CD4-positive, alpha-beta T cell (primary cell): Measurements from ENCODE around the gene ZNF586. TPM values are rescaled to one million over a fixed set of nuclear protein-coding genes. Genes with fewer than 3 reads are reported as not detected.
A peak's percentile ranks its signal among the peaks of the same experiment; 100 is the strongest.

ENCODE experiments used
- ATAC-seq: fragments of 200-7000 bp; cut with Tn5 transposase; one replicate; pipeline ENCODE4 v1.10.0; 2022; ENCODE audit warnings: mild to moderate bottlenecking; ENCODE audit not compliant: poor library complexity
- CTCF ChIA-PET: fragments of 350-600 bp; sonication (Branson Sonifier 250); formaldehyde crosslinking; loops from one replicate; lab custom pipeline; 2021; ENCODE audit warnings: antibody characterized with exemption, inconsistent platforms; lab: Charles Lee
- POLR2A ChIA-PET: fragments of 350-600 bp; sonication (Branson Sonifier 250); formaldehyde crosslinking; loops from one replicate; lab custom pipeline; 2021; ENCODE audit warnings: antibody characterized with exemption, inconsistent platforms; lab: Charles Lee
- DNase-seq, 14 experiments: peaks; one replicate each; pipeline ENCODE4 v3.0.0-alpha.2; 2013 to 2020; ENCODE audit warnings: mixed read lengths in 2 of 14
- H3K27ac ChIP-seq, 2 donors: one replicate each; pipeline versions ENCODE4 v1.5.1 to v1.7.0; 2013; ENCODE audit warnings: low read length in 2 of 2, low read depth in 1 of 2, mild to moderate bottlenecking in 1 of 2
- H3K27me3 ChIP-seq, 2 experiments: 1 replicate in 1 of 2; 2 replicates in 1 of 2; pipeline versions ENCODE4 v1.6.1 to v1.7.0; 2013; ENCODE audit warnings: low read length in 2 of 2, control low read depth in 1 of 2, mild to moderate bottlenecking in 1 of 2, moderate library complexity in 1 of 2; ENCODE audit not compliant: insufficient read depth in 2 of 2, control insufficient read depth in 1 of 2
- H3K36me3 ChIP-seq: one replicate; pipeline ENCODE4 v1.6.1; 2013; ENCODE audit warnings: low read length, control low read depth; ENCODE audit not compliant: insufficient read depth
- H3K4me1 ChIP-seq: one replicate; pipeline ENCODE4 v1.6.1; 2013; ENCODE audit warnings: low read length, control low read depth; ENCODE audit not compliant: insufficient read depth
- H3K4me3 ChIP-seq: one replicate; pipeline ENCODE4 v1.5.1; 2013; ENCODE audit warnings: mild to moderate bottlenecking, low read length, moderate library complexity
- H3K9me3 ChIP-seq, 2 experiments: 1 replicate in 1 of 2; 2 replicates in 1 of 2; pipeline versions ENCODE4 v1.6.1 to v1.7.0; 2013; ENCODE audit warnings: low read length in 2 of 2, mild to moderate bottlenecking in 2 of 2, control low read depth in 1 of 2, moderate library complexity in 1 of 2; ENCODE audit not compliant: control insufficient read depth in 1 of 2, insufficient read depth in 1 of 2
- H3K27ac Mint-ChIP-seq: one replicate; pipeline ENCODE4 v1.8.0; 2020; ENCODE audit warnings: mixed read lengths
- H3K27me3 Mint-ChIP-seq: one replicate; pipeline ENCODE4 v1.8.0; 2021; ENCODE audit warnings: mixed read lengths
- H3K36me3 Mint-ChIP-seq: one replicate; pipeline ENCODE4 v1.8.0; 2021; ENCODE audit warnings: low read depth, mixed read lengths
- H3K4me1 Mint-ChIP-seq: one replicate; pipeline ENCODE4 v1.8.0; 2021; ENCODE audit warnings: low read depth, mixed read lengths
- H3K4me3 Mint-ChIP-seq: one replicate; pipeline ENCODE4 v1.8.0; 2020; ENCODE audit warnings: mild to moderate bottlenecking, mixed read lengths
- H3K9me3 Mint-ChIP-seq: one replicate; pipeline ENCODE4 v1.8.0; 2020; ENCODE audit warnings: mixed read lengths
- CTCF ChIP-seq: fragments of 200-600 bp; IDR thresholded peaks from one replicate; pipeline ENCODE4 v1.8.0; 2022; ENCODE audit warnings: antibody characterized with exemption, mild to moderate bottlenecking
- intact Hi-C, 2 experiments: fragments of 100-400 bp; cut with DNase I in 1 of 2; cut with micrococcal nuclease in 1 of 2; formaldehyde crosslinking; loops; one replicate each; pipeline versions ENCODE4 v1.15.1 to v1.9.0; 2023 to 2025; cut with DNase I, micrococcal nuclease
- total RNA-seq, 174 experiments: library from RNA in 2 of 174; stranded (reverse) in 2 of 174; gene quantifications; one replicate each; pipeline ENCODE4 v1.2.3 and lab custom pipeline; 2021 to 2026

Gene ZNF586
- total RNA-seq, 2 experiments from 2014 or later, result 51.1 to 53.4 TPM

DNA sequence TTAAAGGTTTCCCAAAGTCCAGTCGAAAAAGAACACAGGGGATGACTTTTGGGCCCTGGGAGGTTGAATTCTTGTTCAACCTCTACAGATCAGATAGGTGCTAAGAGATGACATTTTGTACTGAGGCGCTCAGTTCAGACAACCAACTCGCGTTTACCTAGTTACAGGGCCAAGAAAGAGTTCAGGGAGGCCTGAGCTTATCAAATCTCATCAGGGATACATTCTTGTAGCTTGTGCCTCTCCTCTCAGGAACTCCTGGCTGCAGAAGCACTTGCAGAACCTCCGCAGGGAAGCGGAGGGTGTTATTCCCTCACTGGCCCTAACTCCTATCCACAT is 22.0 kb upstream of the ZNF586 start:
- peaks cover 62% of the 10 kb centered on the region for H3K36me3 Mint-ChIP-seq
- Histone ChIP-seq H3K27me3 (no peaks in the 10 kb centered on the region), H3K9me3 (peaks cover 45 to 58% of the 10 kb centered on the region in 2 experiments), H3K4me3 (peak overlapping the region; percentile 83), H3K4me1 (peaks cover 22% of the 10 kb centered on the region), H3K27ac (no peak overlapping the region), H3K36me3 (peaks cover 43% of the 10 kb centered on the region)
- POLR2A ChIA-PET, result interaction anchor here (1.5 to 2.6 kb wide), 7 partner anchors 20 to 255 kb away, joined by 3 to 19 read pairs (median 9); partner anchors contain the start of genes ZNF211, ZNF586, ZNF606 and ZNF671
- no peak for ATAC-seq
- TF ChIP-seq CTCF, result no peak
- H3K27ac Mint-ChIP-seq, result peak overlapping the region; percentile 90
- peak overlapping the region; percentile 94 for H3K4me3 Mint-ChIP-seq
- DNase-seq, result no peak
- peaks cover 48% of the 10 kb centered on the region for H3K4me1 Mint-ChIP-seq
- peaks cover 29% of the 10 kb centered on the region for H3K9me3 Mint-ChIP-seq
- CTCF ChIA-PET, result interaction anchor here (0.8 to 1.1 kb wide), 2 partner anchors 42 to 312 kb away, joined by 3 read pairs; no protein-coding TSS in a partner anchor
- intact Hi-C loops, result no loop called here
- no peaks in the 10 kb centered on the region for H3K27me3 Mint-ChIP-seq

DNA sequence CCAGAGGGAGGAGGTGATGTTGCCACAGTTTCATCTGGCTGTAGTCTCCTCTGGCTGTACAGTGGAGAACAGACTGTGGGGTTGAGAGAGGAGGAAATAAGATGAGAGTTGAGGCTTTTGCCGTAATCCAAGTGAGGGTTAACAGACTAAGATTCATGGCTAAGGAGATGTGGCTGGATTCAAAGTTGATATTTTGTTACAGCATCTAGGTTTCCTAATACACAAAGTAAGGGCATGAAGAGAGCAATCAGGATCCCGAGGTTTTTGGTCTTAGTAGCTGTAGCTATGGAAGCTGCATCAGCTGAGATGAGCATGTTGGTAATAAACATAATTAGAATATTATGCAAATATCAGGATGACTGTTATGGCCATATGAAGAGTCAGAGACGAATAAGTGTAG is 21.4 kb upstream of the ZNF586 start:
- intact Hi-C loops, result no loop called here
- Mint-ChIP-seq H3K27me3 (no peaks in the 10 kb centered on the region), H3K36me3 (peaks cover 68% of the 10 kb centered on the region), H3K4me1 (peaks cover 48% of the 10 kb centered on the region), H3K4me3 (peak overlapping the region; percentile 94), H3K27ac (peak overlapping the region; percentile 28), H3K9me3 (peaks cover 34% of the 10 kb centered on the region)
- POLR2A ChIA-PET, result interaction anchor here (2.6 kb wide), 1 partner anchor 22 kb away, joined by 19 read pairs; the partner anchor contains the start of gene ZNF586
- CTCF ChIA-PET, result no interaction called here
- Histone ChIP-seq H3K27ac (no peak overlapping the region), H3K4me3 (peak overlapping the region; percentile 83), H3K9me3 (peaks cover 51 to 53% of the 10 kb centered on the region in 2 experiments), H3K36me3 (peaks cover 48% of the 10 kb centered on the region), H3K27me3 (no peaks in the 10 kb centered on the region), H3K4me1 (peaks cover 22% of the 10 kb centered on the region)
- no peak for TF ChIP-seq CTCF
- no peak for ATAC-seq
- no peak for DNase-seq

- no peak overlapping the region for H3K27ac ChIP-seq
- H3K9me3 ChIP-seq, result peaks cover 44 to 89% of the 10 kb centered on the region in 2 experiments
- peaks cover 100% of the 10 kb centered on the region for H3K36me3 Mint-ChIP-seq
- ATAC-seq (no peak), DNase-seq (no peak)
- TF ChIP-seq CTCF, result no peak
- no peak overlapping the region for H3K4me3 Mint-ChIP-seq
- peaks cover 19% of the 10 kb centered on the region for H3K4me1 Mint-ChIP-seq
- no peak overlapping the region for H3K4me3 ChIP-seq
- CTCF ChIA-PET, result no interaction called here
- POLR2A ChIA-PET, result no interaction called here
- no peaks in the 10 kb centered on the region for H3K27me3 Mint-ChIP-seq
- H3K9me3 Mint-ChIP-seq, result peaks cover 21% of the 10 kb centered on the region
- no peak overlapping the region for H3K27ac Mint-ChIP-seq
- H3K4me1 ChIP-seq, result peaks cover under 1% of the 10 kb centered on the region
- intact Hi-C loops, result no loop called here
- H3K36me3 ChIP-seq, result peaks cover 74% of the 10 kb centered on the region
- H3K27me3 ChIP-seq, result no peaks in the 10 kb centered on the region
Measured at GRCh38 chr19:57754091-57754673, 15.3 kb upstream of the ZNF586 start.
